T-cell (primary cell): ENCODE results near the gene KLHL35. TPM values are rescaled to one million over a fixed set of nuclear protein-coding genes. Genes with fewer than 3 reads are reported as not detected.

ENCODE experiments used
- ATAC-seq, 4 experiments: fragments of 200-7000 bp in 3 of 4; fragments of 150-1000 bp in 1 of 4; cut with Tn5 transposase; replicated peaks in 1 of 4; 1 replicate in 3 of 4; 2 replicates in 1 of 4; pipeline ENCODE4 v1.10.0; 2021; ENCODE audit warnings: moderate library complexity in 3 of 4, mild to moderate bottlenecking in 2 of 4, moderate number of reproducible peaks in 1 of 4
- CTCF ChIA-PET, 2 donors: fragments of 300-600 bp; sonication (Branson Sonifier 250); formaldehyde crosslinking; loops; one replicate each; lab custom pipeline; 2022; ENCODE audit warnings: antibody characterized with exemption in 2 of 2; lab: Charles Lee
- POLR2A ChIA-PET, 2 donors: fragments of 300-600 bp; sonication (Branson Sonifier 250); formaldehyde crosslinking; loops; one replicate each; lab custom pipeline; 2022; ENCODE audit warnings: antibody characterized with exemption in 2 of 2; lab: Charles Lee
- DNase-seq, 35 experiments: peaks; one replicate each; pipeline versions ENCODE4 v3.0.0 to v3.0.0-alpha.2; 2013 to 2023
- H3K27ac ChIP-seq: one replicate; pipeline ENCODE4 v1.5.1; 2013; ENCODE audit warnings: low read length
- H3K27me3 ChIP-seq, 2 experiments: replicated peaks in 1 of 2; 1 replicate in 1 of 2; 2 replicates in 1 of 2; pipeline versions ENCODE4 v1.6.1 to v1.7.0; 2013; ENCODE audit warnings: low read length in 1 of 2, mixed read lengths in 1 of 2; ENCODE audit not compliant: control insufficient read depth in 2 of 2, insufficient read depth in 2 of 2; ENCODE audit errors: extremely low read depth in 1 of 2
- H3K36me3 ChIP-seq, 2 donors: 1 replicate in 1 of 2; 2 replicates in 1 of 2; pipeline versions ENCODE4 v1.6.1 to v1.7.0; 2013; ENCODE audit warnings: low read length in 1 of 2; ENCODE audit not compliant: control insufficient read depth in 2 of 2, insufficient read depth in 1 of 2; ENCODE audit errors: extremely low read depth in 1 of 2
- H3K4me1 ChIP-seq, 2 experiments: 1 replicate in 1 of 2; 2 replicates in 1 of 2; pipeline versions ENCODE4 v1.6.1 to v1.7.0; 2013; ENCODE audit warnings: low read length in 2 of 2, mixed read lengths in 1 of 2; ENCODE audit not compliant: insufficient read depth in 2 of 2, control insufficient read depth in 1 of 2; ENCODE audit errors: extremely low read depth in 1 of 2
- H3K4me3 ChIP-seq, 2 donors: 1 replicate in 1 of 2; 2 replicates in 1 of 2; pipeline versions ENCODE4 v1.5.1 to v1.7.0; 2013; ENCODE audit warnings: mild to moderate bottlenecking in 2 of 2, low read length in 1 of 2, moderate library complexity in 1 of 2; ENCODE audit not compliant: control insufficient read depth in 1 of 2; ENCODE audit errors: extremely low read depth in 1 of 2
- H3K9me3 ChIP-seq: 2 replicates; pipeline ENCODE4 v1.7.0; 2013
- H3K27ac Mint-ChIP-seq, 2 donors: one replicate each; pipeline ENCODE4 v1.8.0; 2020 to 2021; ENCODE audit warnings: mild to moderate bottlenecking in 2 of 2, mixed read lengths in 2 of 2
- H3K27me3 Mint-ChIP-seq, 2 donors: one replicate each; pipeline ENCODE4 v1.8.0; 2021 to 2022; ENCODE audit warnings: mixed read lengths in 2 of 2
- H3K36me3 Mint-ChIP-seq: one replicate; pipeline ENCODE4 v1.8.0; 2021; ENCODE audit warnings: mixed read lengths
- H3K4me1 Mint-ChIP-seq, 3 donors: one replicate each; pipeline ENCODE4 v1.8.0; 2020 to 2022; ENCODE audit warnings: mixed read lengths in 3 of 3, mild to moderate bottlenecking in 1 of 3
- H3K4me3 Mint-ChIP-seq, 3 donors: one replicate each; pipeline ENCODE4 v1.8.0; 2020 to 2022; ENCODE audit warnings: mild to moderate bottlenecking in 3 of 3, mixed read lengths in 3 of 3, moderate library complexity in 3 of 3
- H3K9me3 Mint-ChIP-seq, 3 donors: one replicate each; pipeline ENCODE4 v1.8.0; 2020 to 2022; ENCODE audit warnings: mixed read lengths in 3 of 3
- WGBS: methylation state at CpG from one replicate; pipeline ENCODE4 v1.1.5; 2013; ENCODE audit warnings: missing lambda C conversion rate; ENCODE audit not compliant: insufficient coverage; 5-methylcytosine and 5-hydroxymethylcytosine counted together
- total RNA-seq, 35 experiments: library from RNA in 6 of 35; stranded (reverse) in 6 of 35; fragments of 120-200 nt in 1 of 35; gene quantifications; one replicate each; pipeline versions ENCODE4 v1.2.1 to v1.2.4 and lab custom pipeline; 2013 to 2026

Gene KLHL35
- total RNA-seq, 5 donors from 2014 or later (not counting 1 experiment from before 2014, with no cell fraction given): 0.33 to 2.9 (median 1.5) TPM

- POLR2A ChIA-PET: no interaction called here
- H3K4me3 ChIP-seq: no peak overlapping the region
- ATAC-seq: no peak
- no peaks in the 10 kb centered on the region for H3K9me3 ChIP-seq
- Mint-ChIP-seq H3K27ac (peak overlapping the region in 1 of 2 donors; percentile 67), H3K4me1 (peaks cover 18 to 21% (median 20%) of the 10 kb centered on the region in 3 donors), H3K4me3 (no peak overlapping the region), H3K36me3 (no peaks in the 10 kb centered on the region), H3K27me3 (no peaks in the 10 kb centered on the region), H3K9me3 (no peaks in the 10 kb centered on the region)
- H3K36me3 ChIP-seq: no peaks in the 10 kb centered on the region
- no peak for DNase-seq
- CTCF ChIA-PET: no interaction called here
- no peak overlapping the region for H3K27ac ChIP-seq
- peaks cover 3 to 18% of the 10 kb centered on the region in 2 experiments for H3K4me1 ChIP-seq
- 86% methylated on average over 5 of the region's 5 CpGs for WGBS
- no peaks in the 10 kb centered on the region for H3K27me3 ChIP-seq
Measured at GRCh38 chr11:75478783-75479596, 46.0 kb upstream of the KLHL35 start.

- peaks cover 4% of the 10 kb centered on the region for H3K36me3 Mint-ChIP-seq
- H3K4me3 ChIP-seq: no peak overlapping the region
- H3K9me3 ChIP-seq: no peaks in the 10 kb centered on the region
- WGBS: 91% methylated on average over 12 of the region's 12 CpGs
- no peaks in the 10 kb centered on the region for H3K27me3 Mint-ChIP-seq
- no peak overlapping the region for H3K4me3 Mint-ChIP-seq
- H3K27ac Mint-ChIP-seq: peak overlapping the region in 1 of 2 donors; percentile 81
- ChIA-PET POLR2A (no interaction called here), CTCF (no interaction called here)
- ATAC-seq: no peak
- peaks cover 3 to 18% of the 10 kb centered on the region in 2 experiments for H3K4me1 ChIP-seq
- no peak for DNase-seq
- H3K4me1 Mint-ChIP-seq: peaks cover 18 to 21% (median 20%) of the 10 kb centered on the region in 3 donors
- no peaks in the 10 kb centered on the region for H3K36me3 ChIP-seq
- H3K27ac ChIP-seq: no peak overlapping the region
- no peaks in the 10 kb centered on the region for H3K27me3 ChIP-seq
- no peaks in the 10 kb centered on the region for H3K9me3 Mint-ChIP-seq
Measured at GRCh38 chr11:75477614-75477935, 44.6 kb upstream of the KLHL35 start.

DNA sequence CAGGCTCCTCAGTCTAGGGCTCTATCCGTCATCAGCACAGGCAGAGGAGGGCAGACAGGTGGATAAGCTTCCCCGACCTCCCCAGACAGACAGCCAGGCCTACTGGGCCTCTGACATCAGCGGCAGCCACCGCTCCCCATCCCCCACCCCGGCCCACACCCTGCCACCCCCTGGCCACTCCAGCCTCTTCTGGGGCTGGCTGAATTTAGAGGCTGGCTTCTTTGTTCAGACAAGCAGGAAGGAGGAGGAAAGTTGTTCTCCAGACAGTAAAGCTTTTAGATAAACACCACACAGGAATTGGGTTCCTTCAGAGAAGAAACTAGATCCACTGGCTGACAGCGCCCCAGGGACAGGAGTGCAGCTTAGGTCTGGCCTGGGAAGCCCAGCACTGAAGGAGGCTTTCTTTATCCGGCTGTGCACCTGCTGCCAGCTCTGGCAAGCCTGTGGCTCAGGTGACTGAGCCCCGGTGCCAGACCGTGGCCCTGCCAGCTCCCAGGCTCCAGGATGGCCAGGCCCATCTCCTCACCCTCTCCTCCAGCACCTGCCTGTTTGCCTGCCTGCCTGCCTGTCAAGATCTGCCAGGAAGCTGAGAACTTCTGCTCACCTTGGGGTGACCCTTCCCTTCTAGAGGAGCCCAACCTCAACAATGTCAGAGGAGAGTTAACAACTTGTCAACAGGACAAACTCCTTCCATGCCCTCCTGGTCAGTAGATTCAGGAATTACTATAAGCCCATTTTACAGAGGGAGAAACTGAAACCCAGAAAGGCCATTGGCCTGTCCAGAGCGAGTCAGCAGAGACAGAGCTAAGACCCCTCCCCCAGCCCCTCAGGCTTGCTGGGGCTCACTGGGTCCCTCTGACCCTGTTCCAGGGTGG lies 44.0 kb upstream of the KLHL35 start:
- Histone ChIP-seq H3K36me3 (no peaks in the 10 kb centered on the region), H3K27me3 (no peaks in the 10 kb centered on the region), H3K4me3 (no peak overlapping the region), H3K4me1 (peaks cover 3 to 18% of the 10 kb centered on the region in 2 experiments), H3K27ac (no peak overlapping the region), H3K9me3 (no peaks in the 10 kb centered on the region)
- ChIA-PET CTCF (no interaction called here), POLR2A (no interaction called here)
- no peak for ATAC-seq
- H3K4me3 Mint-ChIP-seq: no peak overlapping the region
- no peaks in the 10 kb centered on the region for H3K9me3 Mint-ChIP-seq
- peak overlapping the region; percentile 74 to 81 for H3K27ac Mint-ChIP-seq
- no peaks in the 10 kb centered on the region for H3K27me3 Mint-ChIP-seq
- no peak for DNase-seq
- 76% methylated on average over 6 of the region's 10 CpGs for WGBS
- peaks cover 18 to 21% (median 20%) of the 10 kb centered on the region in 3 donors for H3K4me1 Mint-ChIP-seq
- peaks cover 7% of the 10 kb centered on the region for H3K36me3 Mint-ChIP-seq

GRCh38 chr11:75475767-75476650 lies 43.0 kb upstream of the KLHL35 start:
- DNase-seq: peak in 9 of 35 experiments; percentile 5 to 24 (median 9)
- H3K4me1 Mint-ChIP-seq: peaks cover 18 to 21% (median 20%) of the 10 kb centered on the region in 3 donors
- H3K4me1 ChIP-seq: peaks cover 3 to 18% of the 10 kb centered on the region in 2 experiments
- peak; percentile 66 to 79 (median 72) for ATAC-seq
- CTCF ChIA-PET: interaction anchor here in 1 of 2 donors (0.7 kb wide), 1 partner anchor 49 kb away, joined by 3 read pairs; the partner anchor contains the start of gene GDPD5
- H3K4me3 ChIP-seq: peak overlapping the region in 1 of 2 donors; percentile 11
- H3K27me3 ChIP-seq: no peaks in the 10 kb centered on the region
- 95% methylated on average over 3 of the region's 9 CpGs for WGBS
- no peaks in the 10 kb centered on the region for H3K9me3 ChIP-seq
- no peaks in the 10 kb centered on the region for H3K36me3 ChIP-seq
- peak overlapping the region; percentile 62 for H3K27ac ChIP-seq
- H3K27me3 Mint-ChIP-seq: no peaks in the 10 kb centered on the region
- peak overlapping the region in 1 of 3 donors; percentile 62 for H3K4me3 Mint-ChIP-seq
- H3K9me3 Mint-ChIP-seq: no peaks in the 10 kb centered on the region
- H3K36me3 Mint-ChIP-seq: peaks cover 8% of the 10 kb centered on the region
- peak overlapping the region; percentile 84 to 93 for H3K27ac Mint-ChIP-seq
- POLR2A ChIA-PET: interaction anchor here in 1 of 2 donors (0.6 kb wide), 1 partner anchor 12 kb away, joined by 3 read pairs; no protein-coding TSS in a partner anchor

DNA sequence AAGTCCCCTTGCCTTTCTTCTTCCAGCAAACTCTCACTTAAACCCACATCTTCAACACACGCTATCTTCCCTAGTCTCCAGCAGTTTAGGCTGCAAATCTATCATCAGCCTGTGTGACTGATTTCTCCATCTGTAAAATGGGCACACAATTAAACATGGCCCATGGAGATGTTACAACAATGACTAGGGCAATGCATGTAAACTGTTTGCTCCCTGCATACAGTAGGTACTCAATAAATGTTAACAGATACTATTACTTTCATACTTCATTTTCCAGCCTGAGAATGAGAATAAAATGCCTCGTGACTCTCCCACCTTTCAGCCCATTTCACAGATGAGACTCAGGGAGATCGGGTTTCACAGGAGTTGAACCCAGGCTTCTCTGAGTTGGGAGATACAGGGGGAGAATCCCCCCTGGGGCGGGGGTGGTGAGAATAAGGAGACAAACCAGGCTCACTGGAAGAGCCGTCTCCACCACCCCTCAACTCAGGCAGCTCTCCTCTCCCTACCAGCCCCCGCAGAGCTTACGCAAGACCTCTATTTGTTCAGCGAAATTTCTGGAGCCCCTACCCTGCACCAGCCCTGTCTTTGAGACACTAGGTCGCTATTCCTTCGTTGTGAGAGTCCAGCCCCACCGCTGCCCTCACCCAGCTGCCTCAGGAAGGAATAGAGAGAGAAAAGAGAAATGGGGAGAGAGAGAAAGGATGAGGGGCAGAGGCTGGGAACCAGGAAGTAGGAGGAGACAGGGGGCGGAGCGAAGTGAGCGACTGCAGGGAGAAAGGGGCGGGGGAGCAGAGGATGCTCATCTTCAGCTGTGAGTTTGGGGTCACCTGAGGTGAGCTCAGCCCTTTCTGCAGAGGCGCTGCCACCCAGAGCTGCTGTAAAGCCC lies 42.1 kb upstream of the KLHL35 start:
- Mint-ChIP-seq H3K27me3 (no peaks in the 10 kb centered on the region), H3K4me3 (peak overlapping the region in 2 of 3 donors; percentile 41 to 62), H3K36me3 (peaks cover 9% of the 10 kb centered on the region), H3K4me1 (peaks cover 18 to 21% (median 20%) of the 10 kb centered on the region in 3 donors), H3K9me3 (no peaks in the 10 kb centered on the region), H3K27ac (peak overlapping the region; percentile 84 to 93)
- H3K4me3 ChIP-seq: peak overlapping the region in 1 of 2 donors; percentile 11
- no peaks in the 10 kb centered on the region for H3K27me3 ChIP-seq
- H3K27ac ChIP-seq: peak overlapping the region; percentile 62
- DNase-seq (peak; percentile 36 to 75 (median 59)), ATAC-seq (peak; percentile 86 to 94 (median 88))
- peaks cover 3 to 18% of the 10 kb centered on the region in 2 experiments for H3K4me1 ChIP-seq
- POLR2A ChIA-PET: interaction anchor here in 1 of 2 donors (0.6 kb wide), 1 partner anchor 11 kb away, joined by 3 read pairs; no protein-coding TSS in a partner anchor
- H3K36me3 ChIP-seq: no peaks in the 10 kb centered on the region
- CTCF ChIA-PET: interaction anchor here (0.6 to 0.7 kb wide), 2 partner anchors 50 to 837 kb away, joined by 3 read pairs; partner anchors contain the start of gene GDPD5 (in 1 of the 2)
- H3K9me3 ChIP-seq: no peaks in the 10 kb centered on the region
- 49% methylated on average over 7 of the region's 16 CpGs for WGBS
